HAP-1 (cell line): ENCODE measurements around the gene CAMTA1.

ENCODE experiments used
- DNase-seq, 2 experiments: peaks; one replicate each; pipeline ENCODE4 v3.0.0-alpha.2; 2016 to 2020; ENCODE audit warnings: low spot score in 2 of 2
- H3K27me3 ChIP-seq: fragments of 250-450 bp; sonication (Bioruptor Pico); 2 replicates; pipeline ENCODE4 v1.5.1; 2020; ENCODE audit warnings: low read depth, mild to moderate bottlenecking, moderate library complexity
- H3K36me3 ChIP-seq: fragments of 250-450 bp; sonication (Bioruptor Pico); replicated peaks from 2 replicates; pipeline ENCODE4 v1.5.1; 2020; ENCODE audit warnings: mild to moderate bottlenecking
- H3K4me1 ChIP-seq: fragments of 250-450 bp; sonication (Bioruptor Pico); 2 replicates; pipeline ENCODE4 v1.5.1; 2020; ENCODE audit warnings: mild to moderate bottlenecking
- H3K4me3 ChIP-seq: fragments of 250-450 bp; sonication (Bioruptor Pico); 2 replicates; pipeline ENCODE4 v1.5.1; 2020; ENCODE audit warnings: mild to moderate bottlenecking, moderate library complexity
- H3K9me3 ChIP-seq: fragments of 250-450 bp; sonication (Bioruptor Pico); 2 replicates; pipeline ENCODE4 v1.5.1; 2020; ENCODE audit warnings: mild to moderate bottlenecking, moderate library complexity
- in situ Hi-C: fragments of 300-500 bp; cut with MboI; formaldehyde crosslinking; loops from 3 replicates; pipeline ENCODE4 v1.14.3; 2020; ENCODE audit warnings: low sequenced_read_pairs, inconsistent platforms, mixed read lengths

The CAMTA1 gene

GRCh38 chr1:7656557-7657215 lies 871.4 kb downstream of the CAMTA1 start:
- DNase-seq, result no peak
- H3K4me1 ChIP-seq, result no peaks in the 10 kb centered on the region
- H3K27me3 ChIP-seq, result no peaks in the 10 kb centered on the region
- H3K4me3 ChIP-seq, result no peak overlapping the region
- no peaks in the 10 kb centered on the region for H3K9me3 ChIP-seq
- no peaks in the 10 kb centered on the region for H3K36me3 ChIP-seq
- in situ Hi-C loops, result loop anchor here (25.0 kb wide), 1 partner anchor 656 kb away; the partner anchor contains the start of gene SLC45A1

GRCh38 chr1:7657287-7658016 lies 872.2 kb downstream of the CAMTA1 start:
- H3K27me3 ChIP-seq, result no peaks in the 10 kb centered on the region
- in situ Hi-C loops, result loop anchor here (25.0 kb wide), 1 partner anchor 655 kb away; the partner anchor contains the start of gene SLC45A1
- DNase-seq, result no peak

GRCh38 chr1:7658099-7658498 lies 872.8 kb downstream of the CAMTA1 start:
- H3K4me3 ChIP-seq, result no peak overlapping the region
- H3K9me3 ChIP-seq, result no peaks in the 10 kb centered on the region
- no peaks in the 10 kb centered on the region for H3K36me3 ChIP-seq
- DNase-seq, result no peak
- no peaks in the 10 kb centered on the region for H3K27me3 ChIP-seq
- in situ Hi-C loops, result loop anchor here (25.0 kb wide), 1 partner anchor 654 kb away; the partner anchor contains the start of gene SLC45A1
- no peaks in the 10 kb centered on the region for H3K4me1 ChIP-seq

More at GRCh38 chr1:7657287-7658016, 872.2 kb downstream of the CAMTA1 start:
- Histone ChIP-seq H3K36me3 (no peaks in the 10 kb centered on the region), H3K4me1 (no peaks in the 10 kb centered on the region), H3K4me3 (no peak overlapping the region), H3K9me3 (no peaks in the 10 kb centered on the region)

GRCh38 chr1:7659514-7659913 lies 874.3 kb downstream of the CAMTA1 start:
- Histone ChIP-seq H3K9me3 (no peaks in the 10 kb centered on the region), H3K27me3 (no peaks in the 10 kb centered on the region), H3K4me3 (no peak overlapping the region), H3K4me1 (no peaks in the 10 kb centered on the region), H3K36me3 (no peaks in the 10 kb centered on the region)
- DNase-seq, result no peak
- in situ Hi-C loops, result loop anchor here (25.0 kb wide), 1 partner anchor 653 kb away; the partner anchor contains the start of gene SLC45A1

- Histone ChIP-seq H3K27me3 (no peaks in the 10 kb centered on the region), H3K9me3 (no peaks in the 10 kb centered on the region), H3K4me3 (no peak overlapping the region), H3K4me1 (no peaks in the 10 kb centered on the region; the same call in none of the 2 replicates), H3K36me3 (no peaks in the 10 kb centered on the region)
- in situ Hi-C loops, result loop anchor here (25.0 kb wide), 1 partner anchor 649 kb away; the partner anchor contains the start of gene SLC45A1
- no peak for DNase-seq
Measured at GRCh38 chr1:7663451-7664146, 878.3 kb downstream of the CAMTA1 start.

- Histone ChIP-seq H3K9me3 (no peaks in the 10 kb centered on the region), H3K27me3 (no peaks in the 10 kb centered on the region), H3K36me3 (no peaks in the 10 kb centered on the region), H3K4me3 (no peak overlapping the region), H3K4me1 (no peaks in the 10 kb centered on the region; the same call in none of the 2 replicates)
- DNase-seq, result no peak
- in situ Hi-C loops, result loop anchor here (25.0 kb wide), 1 partner anchor 648 kb away; the partner anchor contains the start of gene SLC45A1
Measured at GRCh38 chr1:7664147-7664892, 879.1 kb downstream of the CAMTA1 start.

GRCh38 chr1:7664893-7665250 lies 879.6 kb downstream of the CAMTA1 start:
- H3K4me3 ChIP-seq, result no peak overlapping the region
- in situ Hi-C loops, result loop anchor here (25.0 kb wide), 1 partner anchor 647 kb away; the partner anchor contains the start of gene SLC45A1

GRCh38 chr1:7666249-7666648 lies 881.0 kb downstream of the CAMTA1 start:
- Histone ChIP-seq H3K4me1 (no peaks in the 10 kb centered on the region; the same call in none of the 2 replicates), H3K36me3 (no peaks in the 10 kb centered on the region), H3K27me3 (no peaks in the 10 kb centered on the region), H3K4me3 (no peak overlapping the region), H3K9me3 (no peaks in the 10 kb centered on the region)
- DNase-seq, result no peak
- in situ Hi-C loops, result loop anchor here (25.0 kb wide), 1 partner anchor 646 kb away; the partner anchor contains the start of gene SLC45A1

More at GRCh38 chr1:7664893-7665250, 879.6 kb downstream of the CAMTA1 start:
- H3K4me1 ChIP-seq, result no peaks in the 10 kb centered on the region; the same call in none of the 2 replicates
- no peaks in the 10 kb centered on the region for H3K27me3 ChIP-seq
- H3K36me3 ChIP-seq, result no peaks in the 10 kb centered on the region
- no peaks in the 10 kb centered on the region for H3K9me3 ChIP-seq
- no peak for DNase-seq

GRCh38 chr1:7667159-7667558 lies 881.9 kb downstream of the CAMTA1 start:
- in situ Hi-C loops, result loop anchor here (25.0 kb wide), 1 partner anchor 645 kb away; the partner anchor contains the start of gene SLC45A1
- no peaks in the 10 kb centered on the region; the same call in none of the 2 replicates for H3K4me1 ChIP-seq
- H3K36me3 ChIP-seq, result no peaks in the 10 kb centered on the region
- no peak for DNase-seq
- no peaks in the 10 kb centered on the region for H3K9me3 ChIP-seq
- H3K27me3 ChIP-seq, result no peaks in the 10 kb centered on the region
- no peak overlapping the region for H3K4me3 ChIP-seq

- in situ Hi-C loops, result loop anchor here (25.0 kb wide), 1 partner anchor 645 kb away; the partner anchor contains the start of gene SLC45A1
- Histone ChIP-seq H3K36me3 (no peaks in the 10 kb centered on the region), H3K27me3 (no peaks in the 10 kb centered on the region), H3K9me3 (no peaks in the 10 kb centered on the region), H3K4me1 (no peaks in the 10 kb centered on the region; the same call in none of the 2 replicates), H3K4me3 (no peak overlapping the region)
- DNase-seq, result peak; percentile 57 to 92
Measured at GRCh38 chr1:7667625-7668218, 882.5 kb downstream of the CAMTA1 start.

GRCh38 chr1:7669559-7670311 lies 884.5 kb downstream of the CAMTA1 start:
- in situ Hi-C loops, result loop anchor here (5.0 to 25.0 kb wide), 3 partner anchors 83 to 643 kb away; partner anchors contain the start of gene SLC45A1
- peak overlapping the region; percentile 14 for H3K4me3 ChIP-seq
- H3K4me1 ChIP-seq, result no peaks in the 10 kb centered on the region; the same call in none of the 2 replicates
- DNase-seq, result peak; percentile 33 to 83
- H3K36me3 ChIP-seq, result no peaks in the 10 kb centered on the region
- no peaks in the 10 kb centered on the region for H3K27me3 ChIP-seq
- H3K9me3 ChIP-seq, result no peaks in the 10 kb centered on the region
